HG03064 (cell line): ENCODE results near the gene PFKFB2.

Experiments
- ATAC-seq: cut with Tn5 transposase; IDR thresholded peaks from one replicate; pipeline ENCODE4 v1.9.1; 2021; ENCODE audit warnings: low read depth; ENCODE audit not compliant: unreplicated experiment

The PFKFB2 gene

DNA sequence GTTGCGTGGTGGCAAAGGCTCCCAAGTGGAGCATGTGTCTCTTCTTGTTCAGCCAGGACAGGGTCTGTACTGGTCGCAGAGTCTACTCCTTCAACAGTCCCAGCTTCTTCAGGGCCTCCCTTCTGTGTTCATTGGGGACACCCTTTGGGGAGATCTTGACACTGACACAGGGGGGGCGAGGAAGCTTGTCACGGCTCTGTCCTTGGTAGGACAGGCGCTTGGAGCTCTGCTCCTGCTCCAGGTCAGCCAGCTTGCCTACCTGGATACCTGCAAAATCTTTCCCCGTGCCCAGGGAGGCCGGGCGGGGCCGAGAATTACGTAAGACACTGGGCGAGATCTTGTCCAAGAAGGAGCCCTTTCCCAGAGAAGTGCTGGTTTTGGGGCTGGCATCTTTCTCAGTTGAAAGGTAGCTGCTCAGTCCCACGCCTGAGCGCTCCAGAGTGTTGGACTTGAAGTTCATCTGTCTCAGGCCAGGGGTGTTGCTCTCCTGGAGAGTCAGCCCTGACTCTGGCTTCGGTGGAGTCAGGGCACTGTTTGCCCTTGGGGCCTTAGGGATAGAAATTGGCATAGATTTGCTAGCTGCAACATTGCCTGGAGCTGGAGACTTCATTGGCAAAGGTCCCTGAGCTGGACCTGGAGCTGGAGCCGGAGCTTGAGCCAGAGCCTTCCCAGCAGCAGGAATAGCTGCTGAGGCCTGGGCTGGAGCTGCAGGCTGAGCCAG lies 31.0 kb upstream of the PFKFB2 start:
- ATAC-seq: no peak

DNA sequence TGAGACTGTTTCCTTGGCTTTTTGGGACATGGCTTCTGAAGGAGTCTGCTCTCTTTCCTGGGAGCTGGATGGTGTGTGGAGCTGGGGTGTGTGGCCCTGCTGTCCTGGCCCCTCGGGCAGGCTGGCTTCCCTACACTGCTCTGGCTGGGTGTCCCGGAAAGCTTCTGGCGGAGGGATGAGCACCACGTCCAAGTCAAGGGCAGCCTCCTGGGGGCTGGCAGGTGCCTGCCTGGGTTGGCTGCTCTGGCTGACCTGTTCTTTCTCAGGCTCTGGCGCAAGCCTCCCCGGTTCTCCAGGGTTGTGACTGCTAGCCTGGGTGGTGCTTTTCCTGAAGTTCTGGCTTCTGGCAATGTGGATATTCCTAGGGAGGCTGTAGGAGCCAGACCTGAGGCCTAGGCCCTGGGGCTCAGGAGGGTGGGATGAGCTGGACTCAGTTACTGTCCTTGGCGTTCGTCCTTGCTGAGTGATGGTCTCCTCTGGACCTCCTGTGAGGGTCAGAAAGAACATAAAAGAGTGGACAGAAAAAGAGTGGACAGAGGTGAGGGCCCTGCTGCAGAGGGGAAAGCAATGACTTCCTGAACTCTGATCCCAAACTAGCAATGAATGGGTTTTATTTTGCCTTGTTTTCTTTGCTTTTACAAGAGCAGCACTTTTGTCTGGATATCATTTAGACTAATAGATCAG lies 29.9 kb upstream of the PFKFB2 start:
- ATAC-seq: no peak

DNA sequence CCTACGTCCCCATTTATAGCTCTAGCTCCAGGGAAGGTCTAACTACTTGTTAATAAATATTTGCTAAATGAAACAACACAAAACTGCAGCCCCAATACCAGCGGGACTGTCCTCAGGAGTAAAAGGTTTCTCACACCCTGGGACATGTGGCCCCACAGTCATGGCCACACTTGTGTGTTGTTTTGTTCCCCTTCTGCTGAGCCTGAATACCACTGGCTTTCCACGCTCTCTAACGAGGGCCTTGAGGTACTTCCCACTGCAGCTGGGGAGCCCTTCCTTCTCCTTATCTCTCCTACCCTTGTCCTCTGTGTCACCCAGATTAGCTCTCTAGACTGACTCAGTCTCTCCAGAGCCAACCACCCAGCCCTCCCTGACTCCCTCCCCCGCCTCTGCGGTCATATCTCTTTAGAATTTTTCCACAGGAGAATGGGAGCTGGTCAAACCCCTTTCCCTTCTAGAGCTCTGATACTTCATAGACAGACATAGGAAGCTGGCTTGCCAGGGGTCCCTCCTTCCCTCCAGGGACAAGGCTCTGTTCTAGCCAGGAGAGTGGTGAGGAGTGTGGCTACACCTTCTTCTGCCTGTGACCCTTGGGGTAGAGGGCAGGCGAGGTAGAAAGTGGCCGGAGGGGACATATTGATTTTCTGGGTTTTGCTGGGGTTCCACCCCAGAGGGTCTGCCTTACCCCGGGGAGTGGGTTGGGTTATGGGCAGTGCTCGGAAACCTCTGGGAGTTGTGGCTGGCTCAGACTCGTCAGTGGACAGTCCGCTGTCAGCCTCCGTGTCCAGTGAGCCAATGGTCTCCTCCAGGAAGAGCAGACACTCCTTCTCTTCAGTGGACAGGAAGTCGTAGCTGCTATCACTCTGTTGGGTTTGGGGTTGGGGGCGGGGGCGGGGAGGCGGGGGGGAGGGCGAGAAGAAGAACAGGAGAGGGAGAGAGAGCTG lies 28.6 kb upstream of the PFKFB2 start:
- ATAC-seq: no peak

DNA sequence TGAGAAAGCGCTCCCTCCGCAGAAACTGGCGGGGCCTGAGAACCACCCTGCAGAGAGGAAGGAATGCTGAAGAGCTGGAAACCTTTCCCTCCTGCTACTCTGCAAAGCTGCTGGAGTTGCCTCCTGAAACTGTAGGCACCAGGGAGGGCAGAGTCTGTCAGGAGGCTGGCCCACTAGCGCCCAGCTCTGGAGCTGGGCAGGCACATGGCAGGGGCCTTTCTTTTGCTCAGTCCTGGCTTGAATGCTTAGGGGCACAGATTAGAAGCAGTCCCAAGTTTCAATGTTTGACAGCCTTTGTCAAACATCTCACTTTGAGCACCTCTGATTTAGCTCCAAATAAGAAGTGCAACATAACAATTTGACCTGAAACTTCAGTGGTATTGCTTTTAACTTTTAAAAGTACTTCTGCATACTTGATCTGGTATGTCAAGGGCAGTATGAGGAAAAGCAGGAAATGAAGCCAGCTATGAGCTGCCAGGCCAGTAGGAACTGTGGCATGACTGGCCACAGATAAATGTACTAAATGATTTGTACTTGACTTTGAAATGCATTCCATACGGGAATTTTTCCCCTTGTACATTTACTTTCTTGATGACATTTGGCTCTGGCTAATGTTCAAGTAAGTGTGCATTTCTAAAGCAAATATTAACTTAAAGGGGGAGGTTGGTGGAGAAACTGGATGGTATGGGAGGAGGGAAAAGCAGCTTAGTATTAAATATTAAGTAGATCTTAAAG lies 27.8 kb upstream of the PFKFB2 start:
- no peak for ATAC-seq

DNA sequence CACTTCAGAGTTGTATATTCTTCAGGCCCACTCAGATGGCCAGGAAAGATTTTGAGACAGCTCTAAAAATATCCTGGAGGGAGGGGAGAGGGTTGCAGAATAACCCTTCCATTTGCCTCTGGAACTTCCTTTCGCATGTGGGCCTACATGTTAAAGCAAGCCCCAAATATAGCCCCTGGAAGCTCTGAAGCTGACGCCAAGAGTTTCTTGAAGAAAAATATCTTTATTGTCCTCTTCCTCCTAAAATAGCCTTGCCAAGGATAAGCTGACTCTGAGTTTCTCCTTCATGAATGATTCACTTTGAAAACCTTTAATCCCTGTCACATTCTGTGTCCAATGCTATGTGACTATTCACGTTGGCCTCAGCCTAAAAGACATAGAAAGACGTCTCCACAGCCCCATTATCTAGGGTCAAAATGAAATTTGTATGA lies 27.0 kb upstream of the PFKFB2 start:
- ATAC-seq: no peak

DNA sequence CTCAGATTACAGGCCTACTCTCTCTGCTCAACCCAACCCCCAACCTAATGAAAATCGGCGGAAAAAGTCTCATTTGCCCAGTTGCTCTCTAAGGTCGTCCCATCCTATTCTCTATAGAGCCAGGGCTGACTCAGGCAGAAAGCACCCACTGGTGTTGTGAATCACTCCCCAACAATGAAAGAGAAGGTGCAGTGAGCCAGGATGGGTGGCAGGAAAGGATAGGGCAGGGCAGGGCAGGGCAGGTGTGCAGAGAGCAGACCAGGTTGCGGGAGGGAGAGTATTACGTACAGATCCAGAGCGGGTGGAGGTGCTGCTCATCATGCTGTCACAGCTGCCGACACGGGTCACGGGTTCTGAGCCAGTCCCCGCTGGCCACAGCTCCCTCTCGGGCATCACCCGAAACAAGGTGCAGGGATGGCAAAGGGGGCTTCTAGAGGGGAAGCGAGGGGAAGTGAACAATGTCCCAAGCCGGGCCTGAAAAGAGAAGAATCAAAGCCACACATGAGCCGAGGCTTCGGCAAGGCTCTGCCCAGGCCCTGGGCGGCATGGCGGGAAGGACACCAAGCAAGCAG lies 25.8 kb upstream of the PFKFB2 start:
- no peak for ATAC-seq

DNA sequence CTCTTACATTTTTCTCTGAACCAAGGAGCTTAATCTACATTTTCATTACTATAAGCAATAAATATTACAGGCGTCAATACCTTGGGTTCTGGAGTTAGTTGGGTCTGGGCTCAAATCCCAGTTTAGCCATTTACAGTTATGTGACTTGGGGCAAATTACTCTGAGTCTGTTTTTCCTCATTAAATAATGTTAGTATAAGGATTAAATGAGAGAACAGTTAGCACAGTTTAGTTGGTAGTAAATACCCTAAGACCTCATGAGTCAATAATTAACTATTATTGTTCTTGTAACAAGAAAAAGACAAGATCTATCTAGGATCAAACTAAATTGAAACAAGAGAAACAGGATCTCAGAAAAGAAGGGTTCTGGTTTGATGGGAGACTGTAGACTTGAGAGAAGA lies 25.2 kb upstream of the PFKFB2 start:
- ATAC-seq: no peak

DNA sequence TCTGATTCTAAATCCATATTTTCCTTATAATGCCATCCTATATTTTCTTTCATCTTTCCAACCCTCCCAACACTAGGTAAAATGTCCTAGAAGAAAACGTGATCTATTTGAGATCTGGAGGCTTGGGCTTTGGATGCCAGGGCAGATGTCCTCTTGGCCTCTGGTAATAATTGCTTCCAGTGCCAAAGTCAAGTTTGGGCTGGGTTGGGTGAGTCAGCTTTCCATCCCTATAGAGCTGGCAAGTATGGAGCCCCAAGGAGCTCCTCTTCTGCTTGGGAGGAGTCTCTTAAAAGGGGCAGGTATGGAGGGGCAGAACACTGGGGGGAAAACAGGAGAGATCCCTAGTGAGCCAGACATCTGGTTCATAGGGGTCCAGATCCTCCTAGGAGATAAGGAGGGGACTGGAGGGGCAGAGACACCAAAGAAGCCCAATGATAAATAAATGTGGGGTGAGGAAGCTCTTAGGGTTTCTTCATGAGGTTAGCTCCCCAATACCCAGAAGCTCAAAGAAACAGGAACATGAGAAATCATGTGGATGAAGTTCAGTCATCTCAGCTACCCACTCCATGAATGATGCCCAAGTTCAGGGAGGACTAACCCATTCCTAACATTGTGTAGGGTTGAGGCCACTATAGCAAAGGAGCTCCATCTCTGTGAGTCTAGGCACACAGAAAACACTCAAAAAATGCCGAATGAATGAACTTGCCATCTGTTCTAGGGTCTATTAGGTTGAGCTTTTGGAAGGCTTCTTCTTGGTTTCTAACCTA lies 24.0 kb upstream of the PFKFB2 start:
- ATAC-seq: no peak

DNA sequence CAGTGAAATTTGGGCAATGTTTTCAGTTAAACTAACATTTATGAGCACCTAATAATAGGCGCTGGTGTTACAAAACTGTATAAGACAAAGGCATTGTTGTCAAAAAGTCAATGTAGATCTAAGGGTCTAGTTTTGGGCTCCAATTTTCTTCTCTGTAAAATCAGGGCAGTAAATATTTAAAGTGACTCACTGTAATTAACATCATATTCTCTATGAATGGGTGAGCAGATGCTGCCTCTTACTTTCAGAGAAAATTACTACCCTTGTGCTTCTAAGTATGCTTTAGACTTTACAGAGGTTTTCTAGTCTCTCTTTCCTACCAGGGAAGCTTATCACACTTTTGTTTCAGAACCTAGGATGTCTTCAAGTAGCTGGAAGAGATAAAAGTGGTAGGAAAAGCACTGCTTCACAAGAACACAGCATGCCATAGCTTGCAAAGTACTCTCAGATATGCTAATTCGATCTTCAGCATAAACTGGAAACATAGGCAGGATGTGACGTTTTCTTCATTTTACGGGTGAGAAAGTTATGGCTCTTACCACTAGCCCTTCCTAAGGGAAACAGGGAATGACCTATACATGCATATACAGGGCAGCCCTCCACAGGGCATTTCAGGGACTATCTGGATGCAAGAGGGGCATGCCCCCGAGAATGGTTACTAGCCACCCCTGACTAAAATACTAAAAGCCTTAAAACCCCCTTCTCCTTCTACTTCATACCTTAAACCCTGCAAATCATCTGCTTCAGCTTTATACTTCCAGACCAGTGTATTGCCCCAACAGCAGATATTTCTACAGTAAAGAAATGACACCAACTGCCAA lies 23.2 kb upstream of the PFKFB2 start:
- no peak for ATAC-seq

DNA sequence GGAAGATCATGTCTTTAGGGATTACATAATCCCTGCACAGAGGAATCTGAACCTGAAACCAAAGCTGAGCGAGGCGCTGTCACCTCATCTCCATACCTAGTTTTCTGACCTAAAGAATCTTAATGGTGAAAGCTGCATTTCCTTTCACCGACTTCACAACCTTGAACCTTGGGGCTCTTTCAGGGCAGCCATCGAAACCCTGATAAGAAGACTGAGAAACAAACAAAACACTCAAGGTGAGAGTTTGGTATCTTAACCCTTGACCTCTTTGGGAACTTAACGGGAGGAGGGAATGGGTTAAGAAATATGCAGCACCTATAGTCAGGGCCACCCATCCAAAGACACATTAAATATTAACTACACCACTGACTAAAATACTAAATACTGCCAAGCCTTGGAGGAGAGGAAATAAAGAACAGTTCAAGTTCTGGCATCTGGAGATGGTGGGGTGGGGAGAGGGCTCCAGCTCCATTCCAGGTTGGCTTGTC lies 22.5 kb upstream of the PFKFB2 start:
- ATAC-seq: no peak

DNA sequence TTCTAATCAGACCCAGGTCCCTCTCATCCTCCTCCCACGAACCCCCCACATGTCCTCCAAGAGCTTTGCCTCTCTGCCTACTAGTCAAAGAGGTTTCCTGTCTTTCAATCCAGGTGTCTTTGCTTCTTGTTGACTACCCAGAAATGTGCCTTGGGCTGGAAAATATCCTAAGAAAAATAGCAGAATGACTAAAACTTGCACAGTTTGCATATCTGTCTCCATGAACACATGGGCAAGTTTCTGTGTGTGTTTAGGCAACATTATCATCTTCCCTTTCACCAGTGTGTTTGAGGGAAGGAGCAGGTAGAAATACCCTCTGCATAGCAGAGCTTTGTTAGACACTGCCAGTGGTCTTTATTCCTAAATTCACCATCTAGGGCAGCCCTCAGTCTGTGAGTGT lies 22.1 kb upstream of the PFKFB2 start:
- no peak for ATAC-seq

DNA sequence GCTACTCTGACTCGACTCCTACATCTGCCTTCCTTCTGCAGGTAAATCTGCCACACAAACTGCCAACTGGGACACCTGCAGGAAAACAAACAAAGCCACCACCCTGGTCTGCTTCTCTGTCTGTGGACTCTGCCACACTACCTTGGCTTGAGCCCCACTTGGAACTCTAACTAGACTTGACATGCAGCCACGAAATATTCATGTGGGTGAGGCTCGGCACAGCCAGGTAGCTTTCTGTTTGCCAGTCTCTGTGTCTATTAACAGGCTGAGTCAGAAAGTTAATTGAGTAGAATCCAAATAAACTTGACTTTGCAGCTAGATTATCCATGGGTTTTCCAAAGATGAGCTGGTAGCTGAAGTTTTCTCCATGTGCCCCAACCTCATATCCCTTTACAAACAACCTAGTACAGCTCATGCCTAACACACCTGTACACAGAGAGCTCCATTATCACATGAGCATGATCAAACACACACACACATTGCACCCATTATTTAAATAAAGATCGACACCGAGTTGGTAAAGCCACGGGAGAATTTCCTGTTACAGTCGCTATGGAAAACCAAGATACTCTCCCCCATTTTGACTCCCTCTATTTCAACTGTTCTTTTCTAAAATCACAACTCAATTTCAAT lies 21.3 kb upstream of the PFKFB2 start:
- ATAC-seq: no peak

DNA sequence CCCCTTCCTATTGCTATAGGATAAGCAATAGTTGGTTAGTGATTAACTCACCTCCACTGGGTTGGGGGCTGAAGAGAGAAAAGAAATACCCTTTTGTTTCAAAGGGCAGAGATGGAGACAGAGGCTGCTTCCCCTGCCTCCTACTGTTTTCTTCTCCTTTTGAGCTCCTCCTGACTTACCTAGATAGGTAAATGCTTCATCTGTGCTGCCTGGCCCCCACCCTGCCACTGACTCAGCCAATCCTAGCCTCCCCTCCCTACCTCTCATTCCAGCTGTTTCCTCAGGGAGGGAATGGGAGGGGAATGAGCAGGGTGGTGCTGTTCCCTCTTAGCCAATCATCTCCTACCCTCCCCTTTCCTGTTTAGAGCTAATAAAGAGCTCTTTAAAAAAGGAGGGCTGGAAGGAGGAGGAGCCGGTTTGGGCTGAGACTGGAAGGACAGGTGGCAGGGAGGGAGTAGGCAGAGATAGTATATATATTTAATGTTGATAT lies 20.5 kb upstream of the PFKFB2 start, which contains the start of gene C1orf116:
C1orf116 (minus strand) TSS at position 229 of the 490 bp plus-strand sequence. CDS start 5,158 bp downstream, outside the sequence.
- ATAC-seq: no peak

DNA sequence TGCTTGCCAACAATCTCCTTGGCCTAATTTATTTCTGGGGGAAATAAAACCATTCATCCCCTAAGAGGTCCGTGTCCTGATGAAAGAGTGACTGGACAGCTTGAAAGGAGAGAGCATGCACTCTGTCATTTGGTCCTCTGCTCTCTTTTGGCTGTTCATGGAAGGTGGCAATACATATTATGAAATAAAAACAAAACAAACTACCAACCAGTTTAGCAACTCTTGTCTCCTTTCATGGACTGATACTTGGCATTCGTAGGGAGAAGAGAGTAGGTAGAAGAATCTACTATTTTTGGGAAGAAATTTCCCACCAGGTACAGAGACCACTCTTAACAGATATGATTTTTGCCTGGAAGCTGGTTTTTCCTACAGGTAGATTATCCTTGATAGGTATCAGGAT lies 19.8 kb upstream of the PFKFB2 start:
- ATAC-seq: no peak

DNA sequence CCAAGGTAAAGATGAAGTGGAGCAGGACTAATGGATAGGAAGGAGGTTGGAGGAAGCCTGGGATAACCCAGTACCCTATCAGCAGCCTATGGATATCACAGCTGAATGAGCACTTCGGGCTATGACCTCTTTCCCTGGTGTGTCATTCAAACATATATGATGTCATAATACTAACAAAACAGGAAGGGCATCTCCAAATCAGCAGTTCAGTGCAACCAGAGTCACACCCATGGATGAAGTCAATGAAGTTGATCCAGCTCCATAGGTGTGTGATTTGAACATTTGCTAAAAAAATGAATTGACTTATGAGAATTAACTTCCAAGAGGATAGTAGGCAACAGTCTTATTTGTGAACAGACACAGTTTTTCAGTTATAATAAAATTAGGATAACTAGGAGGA lies 18.9 kb upstream of the PFKFB2 start:
- no peak for ATAC-seq

DNA sequence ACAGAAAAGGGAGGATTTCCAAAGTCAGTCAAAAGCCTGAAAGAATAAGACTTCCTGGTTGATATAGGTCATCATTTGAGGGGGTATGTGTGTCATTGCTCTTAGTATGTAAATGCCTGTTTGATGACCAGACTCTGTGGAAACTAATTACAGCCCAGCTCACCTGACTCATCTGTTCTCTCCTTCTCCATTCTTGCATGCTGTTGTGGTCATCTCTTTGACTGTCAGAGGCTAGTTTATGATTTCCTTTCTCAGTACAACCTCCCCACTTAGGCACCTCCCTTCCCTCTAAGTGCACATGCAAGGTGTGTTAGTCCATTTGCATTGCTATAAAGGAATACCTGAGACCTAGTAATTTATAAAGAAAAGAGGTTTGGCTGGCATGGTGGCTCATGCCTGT lies 18.1 kb upstream of the PFKFB2 start:
- no peak for ATAC-seq

DNA sequence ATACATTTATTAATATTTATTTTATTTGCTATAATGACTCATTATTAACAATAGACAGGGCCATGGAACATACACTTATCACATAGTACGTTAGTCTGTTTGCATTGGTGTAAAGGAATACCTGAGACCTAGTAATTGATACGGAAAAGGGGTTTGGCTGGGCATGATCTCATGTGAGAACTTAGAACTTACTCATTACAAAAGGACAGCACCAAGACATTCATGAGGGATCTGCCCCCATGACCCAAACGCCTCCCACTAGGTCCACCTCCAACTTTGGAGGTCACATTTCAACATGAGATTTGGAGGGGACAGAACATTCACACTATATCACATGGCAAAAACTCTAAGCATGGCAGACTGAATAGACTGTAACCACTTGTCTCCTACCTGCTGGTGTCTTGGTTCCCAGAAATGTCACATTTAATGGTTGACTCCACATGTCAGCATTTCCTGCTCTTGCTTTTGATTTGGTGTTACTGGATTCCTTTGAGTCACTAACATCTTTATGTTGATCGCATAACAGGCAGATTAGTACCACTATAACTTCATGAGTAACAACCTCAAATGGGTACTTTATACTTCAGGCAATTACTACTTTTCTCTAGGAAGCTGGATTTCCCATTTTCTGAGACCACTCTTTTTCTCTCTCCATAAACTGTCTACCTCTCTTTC lies 17.1 kb upstream of the PFKFB2 start:
- ATAC-seq: no peak
